Omental fat pad (tissue), 4 donors: Measurements from ENCODE around the gene TRIM8. TPM values are rescaled to one million over a fixed set of nuclear protein-coding genes. Genes with fewer than 3 reads are reported as not detected.

Experiments
- ATAC-seq: fragments of 150-250 bp; one replicate; pipeline ENCODE4 v1.9.1; 2016; ENCODE audit warnings: mild to moderate bottlenecking, moderate library complexity; ENCODE audit not compliant: low FRiP score
- DNase-seq: peaks from one replicate; pipeline ENCODE4 v3.0.0-alpha.2; 2019; ENCODE audit warnings: low spot score
- CTCF ChIP-seq, 3 donors: fragments of 450-650 bp; IDR thresholded peaks; one replicate each; pipeline ENCODE4 v1.5.1; 2016 to 2017; ENCODE audit warnings: antibody characterized with exemption in 3 of 3, mild to moderate bottlenecking in 3 of 3, moderate library complexity in 2 of 3
- total RNA-seq, 4 donors: library from RNA; depleted of rRNA; stranded (reverse); fragments of >200 nt; gene quantifications; one replicate each; pipeline ENCODE4 v1.1.0, GENCODE V29; 2016

The TRIM8 gene
- total RNA-seq, 4 donors from 2014 or later = 58.2 to 121 (median 103) TPM

DNA sequence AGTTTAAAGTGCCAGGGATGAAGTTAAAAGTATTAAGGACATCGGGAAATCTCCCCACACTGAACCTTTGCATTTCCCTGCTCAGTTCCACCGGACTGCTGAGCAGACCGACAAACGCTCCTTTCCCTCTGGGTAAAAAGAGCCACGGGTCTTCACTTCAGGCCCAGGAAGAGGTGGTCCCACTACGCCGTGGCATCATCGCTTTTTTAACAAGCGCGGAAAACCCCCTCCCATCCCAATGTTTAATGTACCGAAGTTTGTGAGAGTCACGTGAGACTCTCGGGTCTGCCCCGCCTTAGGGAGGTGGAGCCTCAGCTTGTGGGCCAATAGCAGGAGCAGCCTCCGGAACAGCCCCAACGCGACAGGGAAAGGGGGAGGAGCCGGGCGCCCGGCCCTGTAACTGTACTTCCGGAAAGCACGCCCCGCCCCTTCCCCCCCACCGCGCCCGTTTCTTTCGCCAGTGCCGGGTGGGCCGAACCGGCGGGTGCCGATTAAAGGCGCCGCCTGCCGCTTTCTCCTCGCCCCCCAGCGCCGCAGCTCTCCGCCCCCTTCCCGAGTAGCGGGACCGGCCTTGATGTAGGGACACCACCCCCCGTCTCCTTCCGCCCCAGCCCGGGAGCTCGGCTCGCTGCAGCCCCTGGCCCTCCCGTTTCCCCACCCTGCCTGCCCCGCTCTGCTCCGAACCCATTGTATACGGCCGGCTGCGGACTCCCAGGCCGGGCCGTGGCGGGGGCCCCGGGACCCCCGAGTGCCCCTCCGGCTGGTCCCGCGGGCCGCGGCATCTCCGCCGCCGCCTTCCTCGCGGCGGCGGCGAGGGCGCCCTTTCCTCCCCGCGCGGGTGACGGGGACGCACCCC lies 2.2 kb upstream of the TRIM8 start:
- TF ChIP-seq CTCF (IDR thresholded peaks at IDR 0.05) = peak in 1 of 3 donors; percentile 4
- DNase-seq (peak; percentile 93), ATAC-seq (peak; percentile 79)

GRCh38 chr10:102642736-102643335 lies 1.4 kb upstream of the TRIM8 start:
- DNase-seq = no peak
- no peak for TF ChIP-seq CTCF (IDR thresholded peaks at IDR 0.05)
- no peak for ATAC-seq

- no peak for TF ChIP-seq CTCF (IDR thresholded peaks at IDR 0.05)
These were observed 778 bp upstream of the TRIM8 start for GRCh38 chr10:102643336-102644065.

GRCh38 chr10:102644646-102645387 lies 538 bp downstream of the TRIM8 start:
- peak; percentile 48 for DNase-seq
- ATAC-seq = peak; percentile 12
- TF ChIP-seq CTCF (IDR thresholded peaks at IDR 0.05) = peak in 1 of 3 donors; percentile 21

More at GRCh38 chr10:102643336-102644065, 778 bp upstream of the TRIM8 start:
- DNase-seq (no peak), ATAC-seq (peak; percentile 2)

DNA sequence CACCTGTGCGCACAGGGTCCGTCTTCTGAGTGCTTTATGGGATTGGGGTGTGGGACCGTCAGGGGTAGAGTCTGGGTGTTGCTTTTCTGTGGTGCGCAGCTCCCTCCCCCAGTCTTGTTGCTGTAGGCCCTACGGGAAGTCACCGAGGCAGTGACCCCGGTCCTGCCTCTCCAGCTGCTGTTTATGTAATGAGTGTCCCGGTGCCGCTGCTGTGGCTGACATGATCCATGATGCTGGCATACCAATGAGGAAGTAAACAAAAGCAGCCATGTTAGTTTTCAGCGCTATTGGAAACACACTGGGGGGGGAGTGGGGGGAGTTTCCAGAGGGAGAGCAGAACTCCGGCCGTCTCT lies 1.1 kb downstream of the TRIM8 start:
- no peak for TF ChIP-seq CTCF (IDR thresholded peaks at IDR 0.05)
- DNase-seq (peak; percentile 54), ATAC-seq (peak; percentile 0)

GRCh38 chr10:102645741-102646609 lies 1.7 kb downstream of the TRIM8 start:
- no peak for TF ChIP-seq CTCF (IDR thresholded peaks at IDR 0.05)
- peak; percentile 52 for DNase-seq
- peak; percentile 62 for ATAC-seq
